Measurements from ENCODE around the gene ADGRB3.

The ADGRB3 gene

GRCh38 chr6:68701159-68701558, 66.1 kb downstream of the ADGRB3 start:
- Histone ChIP-seq H3K79me2 (ENCODE audit: insufficient read depth, low read length) (no peaks in the 10 kb centered on the region), H3F3A (ENCODE audit: insufficient read depth, low read length) (no peaks in the 10 kb centered on the region), H3K9ac (ENCODE audit: low read length) (no peak overlapping the region), H4K20me1 (ENCODE audit: insufficient read depth, low read length) (no peaks in the 10 kb centered on the region), H3K4me3 (ENCODE audit: low read depth, low read length, poor library complexity, severe bottlenecking) (no peak overlapping the region), H3K4me2 (ENCODE audit: low read length) (no peak overlapping the region), H3K9me2 (ENCODE audit: low read depth, low read length) (no peaks in the 10 kb centered on the region), H3K27me3 (ENCODE audit: insufficient read depth, low read length) (no peaks in the 10 kb centered on the region), H3K36me3 (ENCODE audit: insufficient read depth, low read length) (no peaks in the 10 kb centered on the region), H3K4me1 (ENCODE audit: insufficient read depth, low read length, severe bottlenecking) (no peaks in the 10 kb centered on the region), H2AFZ (ENCODE audit: low read length) (no peak overlapping the region), H3K27ac (ENCODE audit: low read depth, low read length, poor library complexity, severe bottlenecking) (no peak overlapping the region), H3K9me3 (ENCODE audit: low read length) (no peaks in the 10 kb centered on the region)
- TF ChIP-seq EZH2 (IDR thresholded peaks at IDR 0.05; ENCODE audit: borderline replicate concordance, low read length): no peak
- no peak for TF ChIP-seq CTCF (IDR thresholded peaks at IDR 0.05; ENCODE audit: low read length)

- H3K79me2 ChIP-seq (ENCODE audit: insufficient read depth, low read length): no peaks in the 10 kb centered on the region
- H3K4me2 ChIP-seq (ENCODE audit: low read length): no peak overlapping the region
- no peak overlapping the region for H3K9ac ChIP-seq (ENCODE audit: low read length)
- H2AFZ ChIP-seq (ENCODE audit: low read length): no peak overlapping the region
- no peaks in the 10 kb centered on the region for H3K36me3 ChIP-seq (ENCODE audit: insufficient read depth, low read length)
- no peaks in the 10 kb centered on the region for H3F3A ChIP-seq (ENCODE audit: insufficient read depth, low read length)
- H3K9me3 ChIP-seq (ENCODE audit: low read length): no peaks in the 10 kb centered on the region
- H3K4me3 ChIP-seq (ENCODE audit: low read depth, low read length, poor library complexity, severe bottlenecking): no peak overlapping the region
- no peaks in the 10 kb centered on the region for H3K4me1 ChIP-seq (ENCODE audit: insufficient read depth, low read length, severe bottlenecking)
- no peaks in the 10 kb centered on the region for H4K20me1 ChIP-seq (ENCODE audit: insufficient read depth, low read length)
- no peaks in the 10 kb centered on the region for H3K27me3 ChIP-seq (ENCODE audit: insufficient read depth, low read length)
- no peak for TF ChIP-seq EZH2 (IDR thresholded peaks at IDR 0.05; ENCODE audit: borderline replicate concordance, low read length)
- TF ChIP-seq CTCF (IDR thresholded peaks at IDR 0.05; ENCODE audit: low read length): no peak
- no peak overlapping the region for H3K27ac ChIP-seq (ENCODE audit: low read depth, low read length, poor library complexity, severe bottlenecking)
- H3K9me2 ChIP-seq (ENCODE audit: low read depth, low read length): no peaks in the 10 kb centered on the region
Measured at GRCh38 chr6:68704485-68704884, 69.4 kb downstream of the ADGRB3 start.

DNA sequence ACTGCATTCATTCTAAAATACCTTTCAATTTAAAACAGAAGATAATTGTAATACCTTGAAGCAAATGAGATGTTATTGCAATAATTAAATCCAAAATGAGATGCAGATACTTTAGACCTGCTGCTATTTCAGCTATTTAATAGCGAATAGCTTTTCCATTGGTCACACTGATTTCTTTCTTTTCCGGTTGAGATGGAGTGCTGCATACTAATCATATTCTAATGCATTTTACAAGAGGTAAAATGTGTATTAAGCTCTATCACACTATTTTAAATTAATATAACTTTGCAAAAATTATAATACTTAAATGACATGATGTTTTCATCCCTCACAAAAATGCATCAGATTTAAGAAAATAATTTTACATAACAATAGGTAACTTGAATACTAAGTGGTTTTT, 74.0 kb downstream of the ADGRB3 start:
- Histone ChIP-seq H3K27me3 (ENCODE audit: insufficient read depth, low read length) (no peaks in the 10 kb centered on the region), H3K36me3 (ENCODE audit: insufficient read depth, low read length) (no peaks in the 10 kb centered on the region), H3K9ac (ENCODE audit: low read length) (no peak overlapping the region), H3K27ac (ENCODE audit: low read depth, low read length, poor library complexity, severe bottlenecking) (no peak overlapping the region), H3K9me3 (ENCODE audit: low read length) (no peaks in the 10 kb centered on the region), H3K4me2 (ENCODE audit: low read length) (no peak overlapping the region), H3K9me2 (ENCODE audit: low read depth, low read length) (no peaks in the 10 kb centered on the region), H2AFZ (ENCODE audit: low read length) (no peak overlapping the region), H3K4me3 (ENCODE audit: low read depth, low read length, poor library complexity, severe bottlenecking) (no peak overlapping the region), H3F3A (ENCODE audit: insufficient read depth, low read length) (no peaks in the 10 kb centered on the region), H3K79me2 (ENCODE audit: insufficient read depth, low read length) (no peaks in the 10 kb centered on the region), H4K20me1 (ENCODE audit: insufficient read depth, low read length) (no peaks in the 10 kb centered on the region), H3K4me1 (ENCODE audit: insufficient read depth, low read length, severe bottlenecking) (no peaks in the 10 kb centered on the region)
- TF ChIP-seq EZH2 (IDR thresholded peaks at IDR 0.05; ENCODE audit: borderline replicate concordance, low read length) (no peak), CTCF (IDR thresholded peaks at IDR 0.05; ENCODE audit: low read length) (no peak)
